C1 segment of cervical spinal cord (tissue), 14 donors: ENCODE results near the gene DHX58.

ENCODE experiments used
- DNase-seq, 14 donors: peaks; one replicate each; lab custom pipeline; 2025; lab: John Stamatoyannopoulos, UW

DHX58 gene

GRCh38 chr17:42129109-42129837, 16.8 kb upstream of the DHX58 start:
- peak in 2 of 14 donors; percentile 28 to 43 for DNase-seq

DNA sequence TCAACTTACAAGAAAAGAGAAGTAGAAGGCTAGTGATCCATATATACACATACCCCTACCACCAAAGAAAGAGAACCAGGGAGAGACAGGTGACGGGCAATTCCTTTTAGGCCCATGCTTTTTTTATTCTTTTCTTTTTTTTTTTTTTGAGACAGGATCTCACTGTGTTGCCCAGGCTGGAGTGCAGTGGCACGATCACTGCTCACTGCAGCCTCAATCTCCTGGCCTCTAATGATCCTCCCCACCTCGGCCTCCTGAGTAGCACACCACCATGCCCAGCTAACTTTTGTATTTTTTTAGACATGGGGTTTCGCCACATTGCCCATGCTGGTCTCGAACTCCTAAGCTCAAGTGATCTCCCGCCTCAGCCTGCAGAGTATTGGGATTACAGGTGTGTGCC, 14.9 kb upstream of the DHX58 start:
- DNase-seq = no peak

DNA sequence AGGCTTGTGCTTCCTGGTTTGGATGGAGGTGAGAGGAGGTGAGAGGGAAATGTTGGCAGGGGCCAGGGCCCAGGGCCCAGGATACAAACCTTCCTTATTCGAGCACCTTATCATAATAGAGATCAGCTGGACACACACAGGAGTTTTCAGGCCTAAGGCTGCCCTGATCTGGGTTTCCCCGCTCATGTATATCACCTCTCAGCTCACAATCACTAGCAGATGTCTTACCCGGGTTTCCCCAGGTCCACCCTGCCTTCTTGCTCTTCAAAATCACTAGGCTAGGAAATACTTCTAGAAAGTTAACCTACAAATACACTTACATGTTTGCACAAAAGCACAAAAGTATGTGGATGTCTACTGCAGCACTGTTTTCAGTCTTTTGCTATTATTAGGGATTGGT, 14.3 kb upstream of the DHX58 start:
- DNase-seq = no peak

GRCh38 chr17:42125565-42125964, 13.1 kb upstream of the DHX58 start:
- no peak for DNase-seq

GRCh38 chr17:42124256-42124655, 11.7 kb upstream of the DHX58 start:
- no peak for DNase-seq

GRCh38 chr17:42122371-42123303, 10.1 kb upstream of the DHX58 start, which contains the start of gene HSPB9:
Gene HSPB9, plus strand, starts transcription at chr17:42122804. Its CDS starts 47 bp downstream, at chr17:42122851.
- peak in 1 of 14 donors; percentile 6 for DNase-seq

DNA sequence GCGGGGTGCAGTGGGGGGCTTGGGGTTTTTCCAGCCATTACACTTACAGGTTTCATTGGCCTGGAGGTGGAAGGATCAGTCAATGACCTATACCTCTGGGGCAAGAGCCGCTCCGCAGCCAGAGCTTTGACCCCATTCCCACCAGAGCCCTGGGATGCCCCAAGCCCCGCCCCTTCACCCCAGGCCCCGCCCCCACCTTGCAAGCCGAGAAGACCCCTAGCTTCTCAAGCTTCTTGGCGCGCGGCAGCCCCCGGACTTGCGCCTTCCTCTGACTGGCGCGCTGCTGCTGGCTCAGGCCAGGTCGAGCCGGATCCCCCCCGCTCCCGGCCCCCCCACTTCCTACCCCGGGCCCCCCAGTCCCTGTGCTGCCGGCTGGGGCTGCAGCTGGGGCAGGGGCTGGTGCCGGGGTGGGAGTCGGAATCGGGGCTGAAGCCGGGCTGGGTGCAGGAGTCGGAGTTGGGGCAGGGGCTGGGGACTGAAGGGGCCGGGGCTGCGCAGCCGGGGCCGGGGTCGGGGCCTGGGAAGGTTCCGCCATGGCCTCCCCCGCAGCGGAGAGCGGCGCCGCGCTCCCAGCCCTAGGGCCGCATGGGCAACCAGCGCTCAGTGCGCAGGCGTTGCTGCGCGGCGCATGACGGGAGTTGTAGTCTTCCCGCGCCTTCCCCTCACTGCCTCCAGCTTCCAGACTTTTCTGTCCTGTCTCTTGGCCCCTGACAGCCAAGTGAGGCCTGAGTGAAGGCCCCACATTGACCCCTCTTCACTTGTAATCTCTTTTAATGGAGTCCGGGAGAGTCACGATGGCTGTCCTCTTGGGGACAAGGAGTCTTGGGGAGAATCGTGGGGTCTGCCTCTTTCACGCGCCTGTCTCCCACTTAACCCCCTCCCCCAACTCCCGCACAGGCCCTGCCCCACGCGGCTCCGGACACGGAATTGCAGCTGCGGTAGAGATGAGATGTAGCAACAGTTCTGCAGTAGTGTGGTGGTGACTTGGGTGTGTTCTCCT, 8.6 kb upstream of the DHX58 start, which contains the start of gene KAT2A:
Gene KAT2A, minus strand, starts transcription at position 598 of the 1,000 bp plus-strand sequence. Its CDS starts 63 bp downstream, at position 535.
- DNase-seq = peak in 13 of 14 donors; percentile 18 to 87 (median 70)

DNA sequence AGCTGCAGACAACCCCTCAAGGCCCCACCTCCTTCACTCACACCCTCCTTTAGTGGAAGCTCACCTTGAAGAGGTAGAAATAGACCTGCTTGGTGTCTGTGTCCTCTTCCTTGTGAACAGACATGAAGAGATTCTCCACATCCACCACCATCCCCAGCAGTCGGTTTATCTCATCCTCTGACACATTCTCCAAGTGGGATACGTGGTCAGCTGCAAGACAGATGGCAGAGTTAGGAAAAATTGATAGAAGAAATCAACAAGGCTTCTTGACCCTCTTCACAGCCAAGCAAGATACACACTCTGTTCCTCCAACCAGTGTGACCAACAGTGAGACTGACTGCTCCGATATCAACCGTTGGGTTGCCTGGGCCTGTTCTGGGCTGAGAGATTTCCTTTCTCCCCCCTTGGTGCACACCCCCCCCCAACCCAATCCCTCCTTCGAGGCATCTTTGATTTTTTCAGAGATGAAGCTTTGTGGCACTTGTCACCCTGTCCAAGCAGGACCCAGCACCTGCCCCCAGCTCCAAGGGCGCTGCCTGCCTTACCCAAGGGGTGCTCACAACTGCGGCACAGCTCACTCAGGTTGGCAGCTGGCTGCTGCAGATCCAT, 7.8 kb upstream of the DHX58 start:
- DNase-seq = no peak

DNA sequence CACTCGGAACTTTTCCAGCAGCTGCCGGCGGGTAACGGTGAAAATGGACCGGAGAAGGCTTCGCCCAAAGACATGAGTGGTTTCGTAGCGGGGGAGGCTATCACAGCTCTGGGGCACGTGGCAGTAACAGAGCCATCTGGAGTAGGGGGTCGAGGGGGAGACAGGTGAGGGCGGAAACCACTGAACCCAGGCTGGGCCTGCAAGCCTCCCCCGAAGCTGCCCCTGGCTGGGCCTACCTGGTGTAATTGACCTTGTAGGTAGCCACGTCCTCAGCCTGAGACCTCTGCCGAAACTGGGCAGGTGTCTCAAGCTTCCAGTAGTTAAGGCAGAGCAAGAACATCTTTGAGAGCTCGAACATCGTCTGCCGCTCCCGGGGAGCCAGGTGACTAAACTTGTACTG, 6.8 kb upstream of the DHX58 start:
- DNase-seq = no peak

DNA sequence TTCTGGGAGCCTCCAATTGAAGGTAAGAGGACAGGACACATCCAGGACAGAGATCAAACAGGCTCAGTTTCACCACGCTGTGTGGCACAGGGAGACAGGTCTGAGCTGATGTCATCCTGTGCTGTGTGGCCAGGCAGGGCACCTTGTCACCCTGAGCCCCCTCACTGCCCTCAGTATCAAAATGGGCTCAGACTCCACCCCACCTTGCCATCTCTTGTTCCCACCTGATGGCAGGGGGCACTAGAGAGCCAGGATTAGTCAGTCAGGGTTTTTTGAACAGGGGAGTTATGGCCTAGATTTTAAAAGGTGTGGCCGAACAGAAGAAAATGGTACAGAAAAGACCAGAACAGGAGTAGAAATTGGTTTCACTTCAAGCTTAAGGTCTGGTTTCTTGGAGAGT, 6.0 kb upstream of the DHX58 start:
- DNase-seq = no peak

DNA sequence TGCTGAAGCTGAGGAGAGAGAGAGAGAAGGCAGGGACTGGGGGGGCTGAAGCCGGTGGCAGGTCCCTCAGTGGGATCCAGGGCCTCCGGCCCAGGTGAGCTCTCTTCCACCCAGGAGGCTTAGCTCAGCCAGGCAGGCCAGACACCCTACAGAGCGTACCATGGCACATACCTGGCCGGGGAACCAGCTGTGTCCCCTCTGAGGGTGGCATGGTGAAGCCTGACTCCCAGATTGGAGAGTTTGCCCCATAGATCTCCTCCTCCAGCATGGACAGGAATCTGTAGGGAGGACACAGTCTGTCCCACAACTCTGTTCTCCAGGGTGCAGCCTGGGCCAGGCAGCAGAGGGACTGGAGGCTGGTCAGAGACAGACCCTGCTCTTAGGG, 5.6 kb upstream of the DHX58 start:
- DNase-seq = no peak

- no peak for DNase-seq
Measured at GRCh38 chr17:42117397-42118125, 5.0 kb upstream of the DHX58 start.

- DNase-seq = peak in 12 of 14 donors; percentile 16 to 54 (median 42)
Measured at GRCh38 chr17:42116705-42117396, 4.3 kb upstream of the DHX58 start.

- DNase-seq = no peak
Measured at GRCh38 chr17:42114118-42114517, 1.6 kb upstream of the DHX58 start.

DNA sequence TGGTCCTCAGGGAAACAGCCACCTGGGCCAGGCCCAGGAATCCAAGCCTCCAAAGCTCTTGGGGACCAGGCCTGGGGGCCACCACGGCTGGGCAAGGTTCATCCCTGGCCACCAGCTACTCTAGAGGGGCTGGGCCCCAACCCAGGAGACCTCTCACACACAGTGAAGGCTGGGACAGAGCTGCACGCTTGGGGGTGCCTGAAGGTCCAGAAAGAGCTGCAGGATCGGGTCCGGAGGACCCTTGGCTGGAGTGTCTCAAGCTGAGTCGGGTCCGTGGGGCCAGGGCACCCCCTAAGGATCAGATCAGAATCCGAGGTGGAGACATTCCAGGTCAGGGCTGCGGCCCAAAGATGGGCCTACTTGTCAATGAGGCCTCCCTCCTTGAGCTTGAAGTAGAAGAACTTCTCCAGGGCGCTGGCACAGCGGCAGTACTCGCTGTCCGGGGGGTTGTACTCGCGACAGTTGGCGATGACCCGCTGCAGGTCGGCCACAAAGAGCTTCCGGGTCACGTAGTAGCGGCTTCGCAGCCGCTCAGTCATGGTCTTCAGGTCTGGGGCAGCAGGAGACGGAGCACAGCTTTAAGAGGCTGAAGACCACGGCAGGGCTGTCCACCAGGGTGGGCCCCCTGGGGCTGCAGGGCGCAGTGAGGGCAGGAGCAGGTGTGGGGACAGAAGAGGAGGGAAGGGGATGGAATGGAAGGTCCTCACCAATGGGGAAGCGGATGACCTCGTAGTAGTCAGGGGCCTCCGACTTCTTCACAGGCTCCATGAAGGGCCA, 967 bp upstream of the DHX58 start:
- no peak for DNase-seq

- DNase-seq = peak in 5 of 14 donors; percentile 44 to 73 (median 49)
Measured at GRCh38 chr17:42111871-42112551, 503 bp downstream of the DHX58 start.

GRCh38 chr17:42111265-42111636, 1.3 kb downstream of the DHX58 start:
- no peak for DNase-seq
